Measurements from ENCODE around the gene PLA1A.

PLA1A gene

GRCh38 chr3:119632829-119633228 lies 35.1 kb downstream of the PLA1A start:
- Histone ChIP-seq H3K36me3 (ENCODE audit: control insufficient read depth, insufficient read depth, low read length) (no peaks in the 10 kb centered on the region), H3K27ac (ENCODE audit: insufficient read depth, low read depth, low read length, poor library complexity, severe bottlenecking) (no peak overlapping the region), H3K4me1 (ENCODE audit: control insufficient read depth, insufficient read depth, low read length) (no peaks in the 10 kb centered on the region), H3K9me3 (ENCODE audit: control insufficient read depth, low read length) (no peaks in the 10 kb centered on the region), H3K27me3 (ENCODE audit: control insufficient read depth, insufficient read depth, low read length, poor library complexity, severe bottlenecking) (no peaks in the 10 kb centered on the region), H3K4me3 (ENCODE audit: insufficient read depth, low read depth, low read length) (no peak overlapping the region)
- 67 to 71% methylated on average over 4 of the region's 4 CpGs for WGBS, 2 experiments

GRCh38 chr3:119635719-119636118 lies 38.0 kb downstream of the PLA1A start:
- no peaks in the 10 kb centered on the region for H3K9me3 ChIP-seq (ENCODE audit: control insufficient read depth, low read length)
- H3K4me1 ChIP-seq (ENCODE audit: control insufficient read depth, insufficient read depth, low read length): peaks cover 4% of the 10 kb centered on the region
- no peaks in the 10 kb centered on the region for H3K27me3 ChIP-seq (ENCODE audit: control insufficient read depth, insufficient read depth, low read length, poor library complexity, severe bottlenecking)
- no peak overlapping the region for H3K27ac ChIP-seq (ENCODE audit: insufficient read depth, low read depth, low read length, poor library complexity, severe bottlenecking)
- H3K4me3 ChIP-seq (ENCODE audit: insufficient read depth, low read depth, low read length): no peak overlapping the region
- WGBS, 2 experiments: 92% methylated on average over 10 of the region's 10 CpGs
- no peaks in the 10 kb centered on the region for H3K36me3 ChIP-seq (ENCODE audit: control insufficient read depth, insufficient read depth, low read length)

GRCh38 chr3:119636249-119636648 lies 38.6 kb downstream of the PLA1A start:
- H3K4me1 ChIP-seq (ENCODE audit: control insufficient read depth, insufficient read depth, low read length): peaks cover 4% of the 10 kb centered on the region
- H3K27ac ChIP-seq (ENCODE audit: insufficient read depth, low read depth, low read length, poor library complexity, severe bottlenecking): no peak overlapping the region
- no peaks in the 10 kb centered on the region for H3K9me3 ChIP-seq (ENCODE audit: control insufficient read depth, low read length)
- H3K36me3 ChIP-seq (ENCODE audit: control insufficient read depth, insufficient read depth, low read length): no peaks in the 10 kb centered on the region
- H3K27me3 ChIP-seq (ENCODE audit: control insufficient read depth, insufficient read depth, low read length, poor library complexity, severe bottlenecking): no peaks in the 10 kb centered on the region
- 93 to 94% methylated on average over 1 of the region's 1 CpG for WGBS, 2 experiments
- H3K4me3 ChIP-seq (ENCODE audit: insufficient read depth, low read depth, low read length): no peak overlapping the region

- Histone ChIP-seq H3K4me1 (ENCODE audit: control insufficient read depth, insufficient read depth, low read length) (peaks cover 4% of the 10 kb centered on the region), H3K27me3 (ENCODE audit: control insufficient read depth, insufficient read depth, low read length, poor library complexity, severe bottlenecking) (no peaks in the 10 kb centered on the region), H3K36me3 (ENCODE audit: control insufficient read depth, insufficient read depth, low read length) (no peaks in the 10 kb centered on the region), H3K27ac (ENCODE audit: insufficient read depth, low read depth, low read length, poor library complexity, severe bottlenecking) (no peak overlapping the region), H3K4me3 (ENCODE audit: insufficient read depth, low read depth, low read length) (no peak overlapping the region), H3K9me3 (ENCODE audit: control insufficient read depth, low read length) (no peaks in the 10 kb centered on the region)
- WGBS, 2 experiments: 92% methylated on average over 3 to 4 of the region's 4 CpGs
These were observed 39.4 kb downstream of the PLA1A start for GRCh38 chr3:119636891-119637611.

GRCh38 chr3:119637679-119638477 lies 40.2 kb downstream of the PLA1A start:
- no peak overlapping the region for H3K4me3 ChIP-seq (ENCODE audit: insufficient read depth, low read depth, low read length)
- H3K27ac ChIP-seq (ENCODE audit: insufficient read depth, low read depth, low read length, poor library complexity, severe bottlenecking): no peak overlapping the region
- 92 to 98% methylated on average over 3 of the region's 3 CpGs for WGBS, 2 experiments
- peaks cover 5% of the 10 kb centered on the region for H3K4me1 ChIP-seq (ENCODE audit: control insufficient read depth, insufficient read depth, low read length)
- H3K9me3 ChIP-seq (ENCODE audit: control insufficient read depth, low read length): no peaks in the 10 kb centered on the region
- H3K36me3 ChIP-seq (ENCODE audit: control insufficient read depth, insufficient read depth, low read length): no peaks in the 10 kb centered on the region
- H3K27me3 ChIP-seq (ENCODE audit: control insufficient read depth, insufficient read depth, low read length, poor library complexity, severe bottlenecking): no peaks in the 10 kb centered on the region

- WGBS, 2 experiments: 95 to 100% methylated on average over 2 of the region's 2 CpGs
- Histone ChIP-seq H3K27me3 (ENCODE audit: control insufficient read depth, insufficient read depth, low read length, poor library complexity, severe bottlenecking) (no peaks in the 10 kb centered on the region), H3K9me3 (ENCODE audit: control insufficient read depth, low read length) (no peaks in the 10 kb centered on the region), H3K36me3 (ENCODE audit: control insufficient read depth, insufficient read depth, low read length) (no peaks in the 10 kb centered on the region), H3K27ac (ENCODE audit: insufficient read depth, low read depth, low read length, poor library complexity, severe bottlenecking) (no peak overlapping the region), H3K4me1 (ENCODE audit: control insufficient read depth, insufficient read depth, low read length) (peaks cover 9% of the 10 kb centered on the region), H3K4me3 (ENCODE audit: insufficient read depth, low read depth, low read length) (no peak overlapping the region)
These were observed 42.0 kb downstream of the PLA1A start for GRCh38 chr3:119639494-119640350.

GRCh38 chr3:119641416-119641815 lies 43.7 kb downstream of the PLA1A start:
- whole genome bisulfite sequencing, 2 experiments: 100% methylated on average over 1 to 2 of the region's 2 CpGs
- H3K4me1 ChIP-seq (ENCODE audit: control insufficient read depth, insufficient read depth, low read length): peaks cover 9% of the 10 kb centered on the region
- H3K27me3 ChIP-seq (ENCODE audit: control insufficient read depth, insufficient read depth, low read length, poor library complexity, severe bottlenecking): no peaks in the 10 kb centered on the region
- no peaks in the 10 kb centered on the region for H3K36me3 ChIP-seq (ENCODE audit: control insufficient read depth, insufficient read depth, low read length)
- no peaks in the 10 kb centered on the region for H3K9me3 ChIP-seq (ENCODE audit: control insufficient read depth, low read length)
- H3K27ac ChIP-seq (ENCODE audit: insufficient read depth, low read depth, low read length, poor library complexity, severe bottlenecking): no peak overlapping the region
- no peak overlapping the region for H3K4me3 ChIP-seq (ENCODE audit: insufficient read depth, low read depth, low read length)

GRCh38 chr3:119642746-119643473 lies 45.2 kb downstream of the PLA1A start:
- Histone ChIP-seq H3K27me3 (ENCODE audit: control insufficient read depth, insufficient read depth, low read length, poor library complexity, severe bottlenecking) (no peaks in the 10 kb centered on the region), H3K4me3 (ENCODE audit: insufficient read depth, low read depth, low read length) (no peak overlapping the region), H3K27ac (ENCODE audit: insufficient read depth, low read depth, low read length, poor library complexity, severe bottlenecking) (no peak overlapping the region), H3K36me3 (ENCODE audit: control insufficient read depth, insufficient read depth, low read length) (no peaks in the 10 kb centered on the region), H3K9me3 (ENCODE audit: control insufficient read depth, low read length) (no peaks in the 10 kb centered on the region), H3K4me1 (ENCODE audit: control insufficient read depth, insufficient read depth, low read length) (peaks cover 13% of the 10 kb centered on the region)
- WGBS, 2 experiments: 89 to 90% methylated on average over 5 of the region's 5 CpGs

- no peak overlapping the region for H3K4me3 ChIP-seq (ENCODE audit: insufficient read depth, low read depth, low read length)
- no peak overlapping the region for H3K27ac ChIP-seq (ENCODE audit: insufficient read depth, low read depth, low read length, poor library complexity, severe bottlenecking)
- peaks cover 12% of the 10 kb centered on the region for H3K4me1 ChIP-seq (ENCODE audit: control insufficient read depth, insufficient read depth, low read length)
- H3K36me3 ChIP-seq (ENCODE audit: control insufficient read depth, insufficient read depth, low read length): no peaks in the 10 kb centered on the region
- H3K9me3 ChIP-seq (ENCODE audit: control insufficient read depth, low read length): no peaks in the 10 kb centered on the region
- WGBS, 2 experiments: 96 to 97% methylated on average over 2 of the region's 2 CpGs
- H3K27me3 ChIP-seq (ENCODE audit: control insufficient read depth, insufficient read depth, low read length, poor library complexity, severe bottlenecking): no peaks in the 10 kb centered on the region
These were observed 45.8 kb downstream of the PLA1A start for GRCh38 chr3:119643528-119643927.
